Measurements from ENCODE around the gene TMUB1.
A peak's percentile ranks its signal among the peaks of the same experiment; 100 is the strongest.

Gene TMUB1

DNA sequence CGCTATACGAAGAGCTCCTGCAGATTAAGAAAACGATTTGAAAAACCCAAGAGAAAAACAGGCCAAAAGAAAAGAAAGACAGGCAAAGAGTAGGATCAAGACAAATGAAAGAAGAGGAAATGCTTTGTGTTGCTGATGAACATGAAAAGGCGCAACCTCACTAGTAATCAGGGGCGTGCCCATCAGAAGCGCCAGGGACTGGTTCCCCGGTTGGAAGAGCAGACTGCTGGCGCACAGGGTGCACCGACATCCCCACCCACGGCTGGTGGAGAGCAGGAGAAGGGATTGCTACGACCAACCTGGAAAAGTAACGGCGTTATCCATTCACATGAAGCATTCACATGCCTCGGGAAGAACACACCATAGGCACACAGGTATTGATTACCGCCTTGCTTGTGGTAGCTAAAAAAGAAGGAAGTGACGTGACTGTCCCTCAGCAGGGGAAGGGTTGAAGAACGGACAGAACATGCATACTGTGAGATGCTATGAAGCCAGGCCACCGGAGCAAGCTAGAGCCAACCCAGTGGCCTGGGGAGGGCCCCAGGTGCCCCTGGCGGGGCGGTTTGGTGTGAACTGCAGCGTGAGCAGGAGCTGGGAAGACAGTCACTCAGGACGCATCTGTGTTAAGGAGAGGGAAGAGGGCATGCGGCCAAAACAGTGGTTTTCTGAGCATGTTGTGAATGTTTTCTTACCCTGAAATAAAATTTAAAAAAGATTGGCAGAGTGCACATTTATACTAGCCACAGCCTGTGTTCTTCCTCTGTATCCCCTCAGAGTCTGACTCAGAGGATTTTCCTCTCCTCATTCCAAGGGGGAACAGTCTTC, 21.3 kb upstream of the TMUB1 start:
- no peak overlapping the region for H3K4me3 ChIP-seq (ENCODE audit: low read depth, low read length)

- H3K4me3 ChIP-seq (ENCODE audit: low read depth, low read length): no peak overlapping the region
These were observed 20.7 kb upstream of the TMUB1 start for GRCh38 chr7:151103973-151104372.

DNA sequence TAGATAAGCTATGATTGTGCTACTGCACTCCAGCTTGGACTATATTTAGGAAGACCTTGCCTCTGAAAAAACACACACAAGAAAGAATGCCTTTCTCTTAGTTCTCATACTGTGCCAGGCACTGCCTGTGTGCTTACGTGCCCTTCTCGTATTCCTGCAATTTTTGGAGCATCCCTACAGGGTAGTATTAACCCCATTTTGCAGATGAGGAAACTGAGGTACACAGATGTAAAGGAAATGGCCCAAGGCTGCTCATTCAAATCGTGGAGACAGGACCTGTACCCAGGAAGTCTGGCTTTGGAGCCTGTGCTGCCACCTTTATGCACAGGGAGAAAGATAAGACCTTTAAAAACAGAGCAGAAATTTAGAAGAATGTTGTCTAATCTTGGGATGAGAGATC, 19.7 kb upstream of the TMUB1 start:
- H3K4me3 ChIP-seq (ENCODE audit: low read depth, low read length): no peak overlapping the region

DNA sequence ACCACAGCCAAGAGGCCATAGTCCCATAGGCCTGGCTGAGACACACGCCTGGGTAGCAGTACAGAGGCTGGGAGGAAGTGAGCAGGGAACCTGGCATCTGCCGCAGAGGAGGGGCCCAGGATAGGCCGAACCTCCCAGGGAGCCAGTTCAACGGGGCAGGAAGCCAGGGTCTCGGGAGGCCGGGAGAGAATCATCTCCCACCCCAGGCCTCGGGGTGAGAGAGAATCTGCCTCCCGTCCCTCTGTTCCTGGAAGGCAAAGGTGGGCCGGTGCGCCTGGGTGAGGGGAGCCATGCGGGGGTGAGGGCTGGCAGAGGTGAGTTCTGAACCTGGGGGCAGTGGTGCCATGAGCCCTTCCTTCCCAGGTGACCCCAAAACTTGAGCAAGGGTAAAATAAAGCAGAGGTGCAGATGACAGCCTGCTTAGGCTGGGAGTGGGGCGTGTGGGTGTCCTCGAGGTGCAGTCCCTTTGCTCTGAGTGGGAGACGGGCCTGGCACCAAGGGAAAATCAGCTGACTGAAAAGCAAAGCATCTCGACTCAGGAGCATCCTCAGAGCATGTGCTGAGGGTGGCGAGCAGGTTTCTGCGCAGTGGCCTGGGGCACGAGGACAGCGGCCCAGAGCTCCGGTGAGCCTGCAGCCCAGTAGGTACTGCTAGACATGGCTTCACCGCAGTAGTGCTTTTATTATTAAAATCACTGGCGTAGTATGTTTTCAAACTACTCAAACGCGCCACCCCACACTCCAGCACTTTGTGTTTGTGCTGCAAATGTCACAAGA, 18.5 kb upstream of the TMUB1 start:
- no peak overlapping the region for H3K4me3 ChIP-seq (ENCODE audit: low read depth, low read length)

DNA sequence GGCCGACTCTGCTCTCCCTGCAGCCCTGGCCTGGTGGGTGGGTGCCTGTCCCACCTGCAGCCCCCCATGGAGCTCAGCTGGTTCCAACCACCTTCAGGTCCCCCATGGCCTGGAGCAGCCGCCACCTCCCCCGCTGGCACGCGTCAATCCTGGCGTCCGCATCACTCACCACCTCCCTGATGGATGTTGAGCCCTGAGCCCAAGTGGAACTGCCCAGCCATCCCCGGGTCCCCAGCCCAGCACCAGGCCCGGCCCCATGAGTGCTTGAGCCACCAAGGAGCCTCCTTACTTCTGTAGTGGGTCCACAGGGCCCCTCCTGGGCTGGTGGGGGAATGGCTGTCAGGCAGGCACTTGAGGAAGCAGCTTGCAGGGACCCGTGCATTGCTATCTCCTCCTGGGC, 17.6 kb upstream of the TMUB1 start:
- no peak overlapping the region for H3K4me3 ChIP-seq (ENCODE audit: low read depth, low read length)

DNA sequence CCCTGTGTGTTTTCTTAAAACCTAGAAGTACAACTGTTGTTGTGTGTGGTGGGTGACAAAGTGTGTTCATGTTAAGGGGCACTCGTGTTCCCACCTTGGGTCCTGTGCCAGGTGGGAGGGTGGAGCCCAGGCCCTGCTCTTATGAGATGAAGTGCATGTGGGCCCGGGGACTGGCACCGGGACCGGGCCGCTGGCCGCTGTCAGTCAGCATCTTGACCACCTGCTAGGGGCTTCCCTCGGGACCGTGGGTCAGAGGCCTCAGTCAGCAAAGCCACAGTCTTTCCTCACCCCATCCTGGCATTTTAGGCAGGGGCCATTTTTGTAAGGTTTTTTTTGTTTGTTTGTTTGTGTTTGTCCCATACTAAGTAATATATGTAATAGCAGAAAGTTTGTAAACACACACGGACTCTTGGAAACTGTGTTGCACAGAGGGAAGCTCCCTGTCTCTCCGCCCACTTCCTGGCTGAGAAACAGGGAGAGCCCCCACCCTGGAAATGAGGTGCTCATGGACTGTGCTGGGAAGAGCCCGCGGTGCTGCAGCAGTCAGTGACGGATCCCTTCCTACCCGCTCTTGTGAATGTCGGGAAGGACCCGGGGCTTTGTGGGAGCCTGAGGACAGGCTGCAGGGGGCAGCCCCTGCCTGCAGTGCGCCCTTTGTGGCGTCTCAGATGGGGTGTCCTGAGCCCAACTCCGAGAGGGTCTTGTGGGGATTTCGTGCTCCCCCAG, 16.4 kb upstream of the TMUB1 start:
- no peak overlapping the region for H3K4me3 ChIP-seq (ENCODE audit: low read depth, low read length)

GRCh38 chr7:151095828-151096475, 12.7 kb upstream of the TMUB1 start:
- H3K4me3 ChIP-seq (ENCODE audit: low read depth, low read length): no peak overlapping the region

GRCh38 chr7:151095123-151095797, 12.0 kb upstream of the TMUB1 start:
- H3K4me3 ChIP-seq (ENCODE audit: low read depth, low read length): no peak overlapping the region

- no peak overlapping the region for H3K4me3 ChIP-seq (ENCODE audit: low read depth, low read length)
These were observed 11.4 kb upstream of the TMUB1 start for GRCh38 chr7:151094675-151095074.

GRCh38 chr7:151093748-151094147, 10.5 kb upstream of the TMUB1 start:
- H3K4me3 ChIP-seq (ENCODE audit: low read depth, low read length): no peak overlapping the region

DNA sequence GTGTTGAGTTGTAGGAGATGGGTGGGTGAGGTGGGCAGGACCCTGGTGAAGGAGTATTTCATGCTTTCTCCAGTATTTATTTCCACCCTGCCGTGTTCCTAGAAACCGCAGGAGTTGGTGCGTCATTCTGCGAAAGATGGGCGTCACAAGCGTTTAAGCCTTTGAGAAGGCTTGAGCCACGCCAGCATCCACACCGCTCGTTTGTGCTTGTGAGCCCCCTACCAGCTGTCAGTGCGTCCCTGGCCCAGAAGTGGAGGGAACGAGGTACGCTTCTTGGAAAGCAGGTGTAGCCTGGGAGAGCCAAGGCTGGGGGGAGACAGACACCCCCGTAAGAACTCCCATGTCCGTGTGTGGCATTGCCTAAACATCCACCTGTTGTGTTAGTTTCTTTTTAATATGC, 8.7 kb upstream of the TMUB1 start:
- H3K4me3 ChIP-seq (ENCODE audit: low read depth, low read length): no peak overlapping the region

DNA sequence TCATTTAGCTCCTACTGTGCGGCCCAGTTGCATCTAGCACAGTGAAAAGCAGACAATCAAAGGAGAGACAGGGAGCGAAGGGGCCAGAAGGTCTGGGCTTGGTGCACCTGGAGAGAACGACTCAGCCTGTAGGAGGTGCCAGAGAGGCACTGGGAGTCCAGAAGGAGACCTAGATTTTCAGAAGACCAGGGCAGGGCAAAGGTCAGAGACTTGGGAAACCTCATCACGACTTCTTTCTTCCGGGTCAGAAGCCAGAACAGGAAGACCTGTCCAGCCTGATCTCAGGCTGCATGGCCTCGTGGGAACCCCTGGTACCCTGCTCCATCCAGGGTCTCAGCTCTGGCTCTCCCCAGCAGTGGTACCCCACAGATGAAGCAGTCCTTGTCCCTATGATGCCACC, 8.1 kb upstream of the TMUB1 start:
- no peak overlapping the region for H3K4me3 ChIP-seq (ENCODE audit: low read depth, low read length)

DNA sequence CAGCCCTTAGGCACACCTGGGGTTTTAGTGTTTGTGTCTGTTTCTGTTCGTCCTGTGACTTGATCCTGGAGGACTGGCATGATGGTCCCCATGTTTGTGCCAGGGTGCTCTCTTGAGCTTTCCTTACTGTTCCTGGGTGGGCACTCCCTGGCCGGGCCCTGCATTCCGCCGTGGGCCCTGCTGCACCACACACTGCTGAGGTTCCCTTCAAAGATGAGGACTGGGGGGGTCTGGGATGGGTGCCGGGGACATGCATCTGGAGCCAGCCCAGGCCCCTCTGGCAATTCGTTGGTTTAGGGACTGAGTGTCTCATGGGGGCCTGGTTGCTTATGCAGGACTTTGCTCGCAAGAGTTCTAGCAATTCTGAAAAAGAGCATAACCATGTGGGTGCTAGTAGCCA, 7.7 kb upstream of the TMUB1 start:
- H3K4me3 ChIP-seq (ENCODE audit: low read depth, low read length): no peak overlapping the region

GRCh38 chr7:151089893-151090730, 6.8 kb upstream of the TMUB1 start:
- no peak overlapping the region for H3K4me3 ChIP-seq (ENCODE audit: low read depth, low read length)

GRCh38 chr7:151088856-151089699, 5.8 kb upstream of the TMUB1 start:
- no peak overlapping the region for H3K4me3 ChIP-seq (ENCODE audit: low read depth, low read length)

DNA sequence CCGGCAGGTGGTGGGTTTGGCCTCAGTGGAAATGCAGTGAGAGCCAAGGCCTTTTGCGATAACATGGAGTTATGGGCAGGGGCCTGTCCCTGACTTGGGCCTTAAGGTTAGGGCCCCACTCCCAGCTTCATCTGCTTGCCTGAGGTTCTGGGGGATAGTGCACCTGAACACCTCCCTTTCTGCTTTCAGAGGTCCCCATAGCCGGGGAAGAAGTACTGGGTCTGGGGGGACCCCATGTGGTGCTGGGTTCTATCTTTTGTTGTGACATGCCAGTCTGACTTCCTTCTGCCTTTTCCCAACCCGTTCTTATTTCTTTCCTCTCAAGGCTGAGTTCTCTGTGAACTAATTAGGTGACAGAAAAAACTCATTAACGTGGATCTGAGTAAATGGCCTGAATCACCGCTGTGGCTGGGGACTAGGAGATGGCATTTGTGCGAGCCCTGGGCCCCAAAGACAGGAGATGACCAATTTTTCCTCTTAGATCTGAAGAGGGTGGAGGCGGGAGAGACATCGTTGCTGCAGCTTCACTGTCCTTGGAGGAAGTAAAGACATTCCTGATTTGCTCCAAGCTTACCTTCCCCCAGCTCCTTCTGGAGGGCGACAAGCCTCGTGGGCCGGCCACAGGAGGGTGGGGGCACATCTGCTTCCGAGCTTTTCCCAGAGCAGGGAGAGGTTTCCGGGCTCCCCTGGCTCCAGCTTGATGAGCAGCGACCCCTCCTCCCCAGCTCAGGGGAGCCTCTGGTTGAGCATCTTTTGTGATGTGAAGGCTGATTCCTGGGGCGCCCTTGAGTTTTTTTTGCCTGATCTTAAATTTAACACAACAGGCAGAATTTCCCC, 4.9 kb upstream of the TMUB1 start:
- peak overlapping the region; percentile 65 for H3K4me3 ChIP-seq (ENCODE audit: low read depth, low read length)

- H3K4me3 ChIP-seq (ENCODE audit: low read depth, low read length): peak overlapping the region; percentile 65
These were observed 4.1 kb upstream of the TMUB1 start for GRCh38 chr7:151087245-151088018.
